ENCODE data around the gene ABCD4. TPM values are rescaled to one million over a fixed set of nuclear protein-coding genes. Genes with fewer than 3 reads are reported as not detected.

The ABCD4 gene
- total and polyA plus RNA-seq, 2 experiments from 2014 or later = 60.5 to 73.1 TPM

DNA sequence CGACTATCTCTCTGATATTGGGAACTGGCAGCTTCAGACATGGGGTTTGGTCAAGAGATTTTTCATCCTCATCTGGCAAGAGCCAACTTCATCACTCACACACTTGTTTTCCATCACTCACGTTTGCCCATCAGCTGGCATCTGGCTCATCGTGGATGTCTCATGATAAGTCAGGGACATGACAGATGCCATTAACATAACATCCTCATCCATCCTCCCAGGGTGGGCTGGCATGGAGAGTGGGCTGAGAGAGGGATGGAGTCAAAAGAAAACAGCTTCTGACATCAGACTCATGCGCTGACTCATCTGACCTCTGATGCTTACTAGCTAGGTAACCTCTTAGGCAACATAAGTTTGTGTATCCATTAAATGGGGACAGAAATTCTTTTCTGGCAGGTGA lies 65.3 kb downstream of the ABCD4 start:
- Mint-ChIP-seq H3K27me3 (ENCODE audit: insufficient read depth, low read depth, poor library complexity) (peaks cover 63% of the 10 kb centered on the region), H3K9me3 (peaks cover 9% of the 10 kb centered on the region), H3K36me3 (ENCODE audit: low read depth) (peaks cover 2% of the 10 kb centered on the region; the same call in 1 of the 3 replicates), H3K4me1 (peaks cover 14% of the 10 kb centered on the region), H3K4me3 (no peak overlapping the region), H3K27ac (no peak overlapping the region)
- peaks cover 62% of the 10 kb centered on the region for H3K27me3 ChIP-seq (ENCODE audit: insufficient read depth)
- no peak overlapping the region for H3K27ac ChIP-seq (ENCODE audit: low read depth)
- ATAC-seq (no peak), DNase-seq (ENCODE audit: low spot score) (no peak)
- 0 out of 2 replicates have a peak, but pooled peaks cover 4% of the 10 kb centered on the region for H4K20me1 ChIP-seq (replicated peaks; ENCODE audit: insufficient read depth)
- H3K4me3 ChIP-seq = no peak overlapping the region
- no peaks in the 10 kb centered on the region for H3K9me2 ChIP-seq (ENCODE audit: insufficient read depth)
- H3K36me3 ChIP-seq (ENCODE audit: insufficient read depth) = no peaks in the 10 kb centered on the region
- no peaks in the 10 kb centered on the region for H3K79me2 ChIP-seq (replicated peaks; ENCODE audit: insufficient read depth)
- TF ChIP-seq CREB1 (CRISPR knock-in tag; IDR thresholded peaks at IDR 0.05; ENCODE audit: low read depth) = no peak
- TF ChIP-seq, protein P1, sequence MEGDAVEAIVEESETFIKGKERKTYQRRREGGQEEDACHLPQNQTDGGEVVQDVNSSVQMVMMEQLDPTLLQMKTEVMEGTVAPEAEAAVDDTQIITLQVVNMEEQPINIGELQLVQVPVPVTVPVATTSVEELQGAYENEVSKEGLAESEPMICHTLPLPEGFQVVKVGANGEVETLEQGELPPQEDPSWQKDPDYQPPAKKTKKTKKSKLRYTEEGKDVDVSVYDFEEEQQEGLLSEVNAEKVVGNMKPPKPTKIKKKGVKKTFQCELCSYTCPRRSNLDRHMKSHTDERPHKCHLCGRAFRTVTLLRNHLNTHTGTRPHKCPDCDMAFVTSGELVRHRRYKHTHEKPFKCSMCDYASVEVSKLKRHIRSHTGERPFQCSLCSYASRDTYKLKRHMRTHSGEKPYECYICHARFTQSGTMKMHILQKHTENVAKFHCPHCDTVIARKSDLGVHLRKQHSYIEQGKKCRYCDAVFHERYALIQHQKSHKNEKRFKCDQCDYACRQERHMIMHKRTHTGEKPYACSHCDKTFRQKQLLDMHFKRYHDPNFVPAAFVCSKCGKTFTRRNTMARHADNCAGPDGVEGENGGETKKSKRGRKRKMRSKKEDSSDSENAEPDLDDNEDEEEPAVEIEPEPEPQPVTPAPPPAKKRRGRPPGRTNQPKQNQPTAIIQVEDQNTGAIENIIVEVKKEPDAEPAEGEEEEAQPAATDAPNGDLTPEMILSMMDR (conservative IDR thresholded peaks at IDR 0.05; ENCODE audit: low read depth in 2 of 2) = no peak
- no peak overlapping the region for H2AFZ ChIP-seq
- peaks cover 17% of the 10 kb centered on the region for H3K4me1 ChIP-seq (ENCODE audit: insufficient read depth)
- H3K4me2 ChIP-seq = no peak overlapping the region
- H3F3A ChIP-seq (replicated peaks; ENCODE audit: low read depth) = peaks cover 8% of the 10 kb centered on the region; the same call in 1 of the 2 replicates

Other genes with a start within 250 kb of the ABCD4 start
- gene ALDH6A1, start 218.5 kb downstream of the ABCD4 start, total RNA-seq (2014; rRNA removed; shearing (Covaris generic)) = 20.7 and 28.0 TPM in 2 replicates
- gene ALDH6A1, start 218.5 kb downstream of the ABCD4 start, polyA plus RNA-seq (2016; fragmentation: Nextera tagmentation; extraction: Ambion mirVana) = 14.6 and 16.1 TPM in 2 replicates
- gene LIN52, start 218.0 kb downstream of the ABCD4 start, total RNA-seq (2014; rRNA removed; shearing (Covaris generic)) = 8.6 and 10.7 TPM in 2 replicates
- gene LIN52, start 218.0 kb downstream of the ABCD4 start, polyA plus RNA-seq (2016; fragmentation: Nextera tagmentation; extraction: Ambion mirVana) = 9.1 and 10.8 TPM in 2 replicates
- gene VSX2, start 63.5 kb downstream of the ABCD4 start, total RNA-seq (2014; rRNA removed; shearing (Covaris generic)) = 0.49 and 0.66 TPM in 2 replicates
- gene VSX2, start 63.5 kb downstream of the ABCD4 start, polyA plus RNA-seq (2016; fragmentation: Nextera tagmentation; extraction: Ambion mirVana) = 0.35 and 0.52 TPM in 2 replicates
- gene VRTN, start 45.5 kb upstream of the ABCD4 start, total RNA-seq (2014; rRNA removed; shearing (Covaris generic)) = 129 and 143 TPM in 2 replicates
- gene VRTN, start 45.5 kb upstream of the ABCD4 start, polyA plus RNA-seq (2016; fragmentation: Nextera tagmentation; extraction: Ambion mirVana) = 63.9 and 68.5 TPM in 2 replicates
- 1.6 and 2.1 TPM in 2 replicates for gene SYNDIG1L, start 123.3 kb upstream of the ABCD4 start, total RNA-seq (2014; rRNA removed; shearing (Covaris generic))
- 0.65 and 1.4 TPM in 2 replicates for gene SYNDIG1L, start 123.3 kb upstream of the ABCD4 start, polyA plus RNA-seq (2016; fragmentation: Nextera tagmentation; extraction: Ambion mirVana)
- 287 and 331 TPM in 2 replicates for gene NPC2, start 190.4 kb upstream of the ABCD4 start, total RNA-seq (2014; rRNA removed; shearing (Covaris generic))
- gene NPC2, start 190.4 kb upstream of the ABCD4 start, polyA plus RNA-seq (2016; fragmentation: Nextera tagmentation; extraction: Ambion mirVana) = 344 and 354 TPM in 2 replicates
- gene ISCA2, start 190.8 kb upstream of the ABCD4 start, total RNA-seq (2014; rRNA removed; shearing (Covaris generic)) = 24.9 and 44.0 TPM in 2 replicates
- gene ISCA2, start 190.8 kb upstream of the ABCD4 start, polyA plus RNA-seq (2016; fragmentation: Nextera tagmentation; extraction: Ambion mirVana) = 156 and 171 TPM in 2 replicates